GM12878 (cell line): ENCODE results near the gene FMC1.

Source experiments
- ATF7 ChIP-seq: fragments of 450-650 bp; IDR thresholded peaks from 2 replicates; pipeline ENCODE4 v1.6.1; 2016; ENCODE audit warnings: low read depth, mild to moderate bottlenecking
- CBX3 ChIP-seq: fragments of 200-600 bp; sonication (generic); IDR thresholded peaks from 2 replicates; pipeline ENCODE4 v1.6.1; 2016; ENCODE audit warnings: low read depth, borderline replicate concordance
- EZH2 ChIP-seq: IDR thresholded peaks from 2 replicates; pipeline ENCODE4 v1.6.1; 2012; ENCODE audit warnings: low read depth, mild to moderate bottlenecking, control low read depth, inconsistent platforms, low read length, borderline replicate concordance; ENCODE audit not compliant: control insufficient read depth
- PAX5 ChIP-seq: IDR thresholded peaks from 2 replicates; pipeline ENCODE4 v1.6.1; 2011; ENCODE audit warnings: low read depth, low read length, borderline replicate concordance
- POLR2AphosphoS2 ChIP-seq: IDR thresholded peaks from 2 replicates; pipeline ENCODE4 v1.6.1; 2011; ENCODE audit warnings: low read depth, mild to moderate bottlenecking, low read length, improper control_type of control experiment, moderate library complexity
- RCOR1 ChIP-seq: conservative IDR thresholded peaks from 2 replicates; pipeline ENCODE4 v1.6.1; 2012; ENCODE audit warnings: low read depth, low read length, improper control_type of control experiment
- TCF12 ChIP-seq: IDR thresholded peaks from 2 replicates; pipeline ENCODE4 v1.6.1; 2011; ENCODE audit warnings: low read depth, mild to moderate bottlenecking, low read length
- TF ChIP-seq, protein P1 (sequence below), 3 experiments: IDR thresholded peaks in 2 of 3; conservative IDR thresholded peaks in 1 of 3; 2 replicates each; pipeline ENCODE4 v1.5.1; 2011; ENCODE audit warnings: low read depth in 3 of 3, low read length in 3 of 3, mild to moderate bottlenecking in 3 of 3, control low read depth in 2 of 3, moderate library complexity in 2 of 3, inconsistent platforms in 1 of 3, mixed read lengths in 1 of 3; ENCODE audit not compliant: control insufficient read depth in 2 of 3, insufficient read depth in 1 of 3; ENCODE audit errors: extremely low read depth in 1 of 3
- TF ChIP-seq, protein P2 (sequence below): IDR thresholded peaks from 2 replicates; pipeline ENCODE4 v1.6.1; 2012; ENCODE audit warnings: mild to moderate bottlenecking, low read depth, low read length

DNA sequence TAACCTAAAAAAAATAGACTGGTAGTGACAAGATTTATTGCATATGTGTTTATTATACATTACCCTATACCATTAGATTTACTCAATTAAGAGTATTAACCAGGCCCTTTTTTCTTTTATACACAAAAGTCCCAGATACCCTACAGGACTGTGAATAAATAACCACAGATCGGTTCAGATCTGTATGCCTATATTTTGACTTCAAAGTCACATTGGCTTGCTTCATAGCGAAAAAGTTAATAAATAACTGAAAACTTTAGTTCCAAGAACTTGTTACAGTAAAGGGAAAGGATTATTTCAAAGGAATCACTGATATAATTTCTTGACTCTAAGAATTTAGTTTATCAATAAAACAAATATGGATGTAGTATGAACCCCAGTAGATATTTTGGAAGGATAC, 41.8 kb upstream of the FMC1 start:
- TF ChIP-seq PAX5 (no peak), RCOR1 (no peak), TCF12 (no peak), CBX3 (no peak), EZH2 (no peak), POLR2AphosphoS2 (no peak), ATF7 (no peak)
- TF ChIP-seq, protein P1, sequence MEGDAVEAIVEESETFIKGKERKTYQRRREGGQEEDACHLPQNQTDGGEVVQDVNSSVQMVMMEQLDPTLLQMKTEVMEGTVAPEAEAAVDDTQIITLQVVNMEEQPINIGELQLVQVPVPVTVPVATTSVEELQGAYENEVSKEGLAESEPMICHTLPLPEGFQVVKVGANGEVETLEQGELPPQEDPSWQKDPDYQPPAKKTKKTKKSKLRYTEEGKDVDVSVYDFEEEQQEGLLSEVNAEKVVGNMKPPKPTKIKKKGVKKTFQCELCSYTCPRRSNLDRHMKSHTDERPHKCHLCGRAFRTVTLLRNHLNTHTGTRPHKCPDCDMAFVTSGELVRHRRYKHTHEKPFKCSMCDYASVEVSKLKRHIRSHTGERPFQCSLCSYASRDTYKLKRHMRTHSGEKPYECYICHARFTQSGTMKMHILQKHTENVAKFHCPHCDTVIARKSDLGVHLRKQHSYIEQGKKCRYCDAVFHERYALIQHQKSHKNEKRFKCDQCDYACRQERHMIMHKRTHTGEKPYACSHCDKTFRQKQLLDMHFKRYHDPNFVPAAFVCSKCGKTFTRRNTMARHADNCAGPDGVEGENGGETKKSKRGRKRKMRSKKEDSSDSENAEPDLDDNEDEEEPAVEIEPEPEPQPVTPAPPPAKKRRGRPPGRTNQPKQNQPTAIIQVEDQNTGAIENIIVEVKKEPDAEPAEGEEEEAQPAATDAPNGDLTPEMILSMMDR (IDR thresholded peaks at IDR 0.05 in 2 of 3, conservative IDR thresholded peaks at IDR 0.05 in 1 of 3; ENCODE audit: control insufficient read depth in 2 of 3, extremely low read depth in 1 of 3, insufficient read depth in 1 of 3, low read depth in 3 of 3, low read length in 3 of 3): no peak
- TF ChIP-seq, protein P2, sequence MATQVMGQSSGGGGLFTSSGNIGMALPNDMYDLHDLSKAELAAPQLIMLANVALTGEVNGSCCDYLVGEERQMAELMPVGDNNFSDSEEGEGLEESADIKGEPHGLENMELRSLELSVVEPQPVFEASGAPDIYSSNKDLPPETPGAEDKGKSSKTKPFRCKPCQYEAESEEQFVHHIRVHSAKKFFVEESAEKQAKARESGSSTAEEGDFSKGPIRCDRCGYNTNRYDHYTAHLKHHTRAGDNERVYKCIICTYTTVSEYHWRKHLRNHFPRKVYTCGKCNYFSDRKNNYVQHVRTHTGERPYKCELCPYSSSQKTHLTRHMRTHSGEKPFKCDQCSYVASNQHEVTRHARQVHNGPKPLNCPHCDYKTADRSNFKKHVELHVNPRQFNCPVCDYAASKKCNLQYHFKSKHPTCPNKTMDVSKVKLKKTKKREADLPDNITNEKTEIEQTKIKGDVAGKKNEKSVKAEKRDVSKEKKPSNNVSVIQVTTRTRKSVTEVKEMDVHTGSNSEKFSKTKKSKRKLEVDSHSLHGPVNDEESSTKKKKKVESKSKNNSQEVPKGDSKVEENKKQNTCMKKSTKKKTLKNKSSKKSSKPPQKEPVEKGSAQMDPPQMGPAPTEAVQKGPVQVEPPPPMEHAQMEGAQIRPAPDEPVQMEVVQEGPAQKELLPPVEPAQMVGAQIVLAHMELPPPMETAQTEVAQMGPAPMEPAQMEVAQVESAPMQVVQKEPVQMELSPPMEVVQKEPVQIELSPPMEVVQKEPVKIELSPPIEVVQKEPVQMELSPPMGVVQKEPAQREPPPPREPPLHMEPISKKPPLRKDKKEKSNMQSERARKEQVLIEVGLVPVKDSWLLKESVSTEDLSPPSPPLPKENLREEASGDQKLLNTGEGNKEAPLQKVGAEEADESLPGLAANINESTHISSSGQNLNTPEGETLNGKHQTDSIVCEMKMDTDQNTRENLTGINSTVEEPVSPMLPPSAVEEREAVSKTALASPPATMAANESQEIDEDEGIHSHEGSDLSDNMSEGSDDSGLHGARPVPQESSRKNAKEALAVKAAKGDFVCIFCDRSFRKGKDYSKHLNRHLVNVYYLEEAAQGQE: no peak
